ENCODE data around the gene CAND2.
"Not testable (repeated sequence)": the region's sequence is repeated elsewhere in the genome, so short reads cannot be mapped to it uniquely, and the experiment has no call there.

CAND2 gene

DNA sequence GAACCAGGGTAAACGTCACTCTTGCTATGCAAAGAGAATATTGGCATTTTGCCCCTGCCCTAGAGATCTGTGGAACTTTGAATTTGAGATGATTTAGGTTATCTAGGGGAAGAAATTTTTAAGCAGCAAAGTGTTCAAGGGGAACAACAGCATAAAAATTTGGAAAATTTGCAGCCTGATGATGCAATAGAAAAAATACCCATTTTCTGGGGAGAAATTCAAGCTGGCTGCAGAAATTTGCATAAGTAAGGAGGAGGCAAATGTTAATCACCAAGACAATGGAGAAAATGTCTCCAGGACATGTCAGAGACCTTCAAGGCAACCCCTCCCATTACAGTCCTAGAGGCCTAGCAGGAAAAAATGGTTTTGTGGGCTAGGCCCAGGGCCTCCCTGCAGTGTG, 49.3 kb downstream of the CAND2 start:
- in situ Hi-C loops (cut with HindIII; ENCODE audit: low sequenced_read_pairs) = no loop called here
- no peak for DNase-seq (ENCODE audit: low read depth)
- no peak overlapping the region for H3K4me3 ChIP-seq (ENCODE audit: low read depth, low read length)
- TF ChIP-seq, protein P1, sequence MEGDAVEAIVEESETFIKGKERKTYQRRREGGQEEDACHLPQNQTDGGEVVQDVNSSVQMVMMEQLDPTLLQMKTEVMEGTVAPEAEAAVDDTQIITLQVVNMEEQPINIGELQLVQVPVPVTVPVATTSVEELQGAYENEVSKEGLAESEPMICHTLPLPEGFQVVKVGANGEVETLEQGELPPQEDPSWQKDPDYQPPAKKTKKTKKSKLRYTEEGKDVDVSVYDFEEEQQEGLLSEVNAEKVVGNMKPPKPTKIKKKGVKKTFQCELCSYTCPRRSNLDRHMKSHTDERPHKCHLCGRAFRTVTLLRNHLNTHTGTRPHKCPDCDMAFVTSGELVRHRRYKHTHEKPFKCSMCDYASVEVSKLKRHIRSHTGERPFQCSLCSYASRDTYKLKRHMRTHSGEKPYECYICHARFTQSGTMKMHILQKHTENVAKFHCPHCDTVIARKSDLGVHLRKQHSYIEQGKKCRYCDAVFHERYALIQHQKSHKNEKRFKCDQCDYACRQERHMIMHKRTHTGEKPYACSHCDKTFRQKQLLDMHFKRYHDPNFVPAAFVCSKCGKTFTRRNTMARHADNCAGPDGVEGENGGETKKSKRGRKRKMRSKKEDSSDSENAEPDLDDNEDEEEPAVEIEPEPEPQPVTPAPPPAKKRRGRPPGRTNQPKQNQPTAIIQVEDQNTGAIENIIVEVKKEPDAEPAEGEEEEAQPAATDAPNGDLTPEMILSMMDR (IDR thresholded peaks at IDR 0.05; ENCODE audit: low read depth, low read length, missing control alignments) = no peak

DNA sequence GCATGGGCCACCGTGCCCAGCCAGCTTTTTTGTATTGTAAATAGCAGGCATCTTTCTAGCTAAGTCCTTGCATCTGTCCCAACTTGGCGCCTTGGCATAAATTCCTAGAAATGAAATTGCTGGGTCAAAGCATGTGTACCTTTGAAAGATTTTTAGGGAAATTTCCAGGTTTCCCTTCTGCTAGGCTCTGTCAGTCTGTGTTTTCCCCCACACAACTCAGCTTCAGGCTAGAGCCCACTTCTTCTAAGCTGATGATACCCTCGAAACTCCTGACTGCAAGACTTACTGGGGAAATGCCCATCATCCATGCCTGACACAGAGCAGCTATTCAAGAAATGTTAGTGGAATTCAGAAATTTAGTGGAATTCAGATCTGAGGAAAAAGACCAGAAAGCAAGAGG, 55.7 kb downstream of the CAND2 start:
- in situ Hi-C loops (cut with HindIII; ENCODE audit: low sequenced_read_pairs) = no loop called here
- TF ChIP-seq, protein P1 (IDR thresholded peaks at IDR 0.05; ENCODE audit: low read depth, low read length, missing control alignments) = no peak
- DNase-seq (ENCODE audit: low read depth) = no peak
- H3K4me3 ChIP-seq (ENCODE audit: low read depth, low read length) = no peak overlapping the region

DNA sequence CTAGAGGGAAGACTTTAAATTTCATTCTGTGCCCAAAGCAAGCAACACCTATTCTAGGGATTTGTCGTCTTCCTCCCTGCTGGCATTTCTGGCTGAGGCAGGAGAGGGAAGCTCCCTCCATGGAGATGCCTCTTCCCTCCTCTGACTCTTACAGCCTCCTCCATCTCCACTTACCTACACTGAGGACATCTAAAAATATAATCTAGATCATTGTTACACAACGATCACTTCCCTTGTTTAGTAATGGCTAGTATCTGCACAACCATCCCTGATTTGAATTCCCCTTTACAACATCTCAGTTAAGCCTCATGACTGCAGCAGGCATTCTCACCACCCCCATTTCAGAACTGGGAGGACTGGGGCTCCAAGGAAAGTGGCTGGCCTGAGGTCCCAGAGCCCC, 57.4 kb downstream of the CAND2 start:
- in situ Hi-C loops (cut with HindIII; ENCODE audit: low sequenced_read_pairs); H3K4me3 ChIP-seq (ENCODE audit: low read depth, low read length); DNase-seq (ENCODE audit: low read depth): not testable (repeated sequence)

DNA sequence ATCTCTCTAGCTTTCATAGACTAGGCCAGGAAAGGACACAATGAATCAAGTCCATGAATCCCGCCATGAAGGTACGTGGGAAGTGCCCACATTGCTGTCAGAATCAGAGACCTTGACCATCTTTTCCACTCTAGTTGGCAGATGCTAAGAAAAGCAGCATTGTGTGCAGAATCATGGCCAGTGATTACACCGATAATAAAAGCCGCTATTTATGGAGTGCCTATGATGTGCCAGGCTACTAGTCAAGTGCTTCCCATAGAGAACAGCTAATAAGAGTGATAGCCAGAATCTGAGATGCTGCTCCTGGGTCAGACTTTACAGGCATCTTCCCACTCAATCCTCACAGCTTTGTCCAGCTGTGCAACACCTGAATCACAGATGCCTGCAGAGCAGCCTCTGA, 58.1 kb downstream of the CAND2 start:
- TF ChIP-seq, protein P1 (IDR thresholded peaks at IDR 0.05; ENCODE audit: low read depth, low read length, missing control alignments) = no peak
- no peak overlapping the region for H3K4me3 ChIP-seq (ENCODE audit: low read depth, low read length)
- DNase-seq (ENCODE audit: low read depth) = no peak
- in situ Hi-C loops (cut with HindIII; ENCODE audit: low sequenced_read_pairs) = no loop called here

DNA sequence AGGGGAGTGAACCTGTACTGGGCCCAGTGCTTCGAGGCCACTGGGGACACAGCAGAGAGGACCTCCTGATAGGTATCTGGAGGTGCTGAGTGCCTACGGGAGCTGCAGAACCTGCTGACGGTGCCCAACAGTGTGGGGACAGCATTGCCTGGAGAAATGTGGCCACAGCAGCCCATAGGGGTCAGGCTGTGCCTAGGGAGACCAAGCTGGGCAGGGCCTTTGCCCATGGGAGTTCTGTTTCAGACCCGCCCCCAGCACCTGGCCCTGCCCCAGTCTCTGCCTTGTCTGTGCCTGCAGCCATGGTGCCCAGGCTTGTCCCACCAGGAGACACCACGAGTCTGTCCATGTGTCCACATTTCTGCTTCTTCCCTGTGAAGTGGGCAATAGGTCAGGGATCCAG, 60.1 kb downstream of the CAND2 start:
- no peak overlapping the region for H3K4me3 ChIP-seq (ENCODE audit: low read depth, low read length)
- in situ Hi-C loops (cut with HindIII; ENCODE audit: low sequenced_read_pairs) = no loop called here
- TF ChIP-seq, protein P1 (IDR thresholded peaks at IDR 0.05; ENCODE audit: low read depth, low read length, missing control alignments) = no peak
- DNase-seq (ENCODE audit: low read depth) = no peak

DNA sequence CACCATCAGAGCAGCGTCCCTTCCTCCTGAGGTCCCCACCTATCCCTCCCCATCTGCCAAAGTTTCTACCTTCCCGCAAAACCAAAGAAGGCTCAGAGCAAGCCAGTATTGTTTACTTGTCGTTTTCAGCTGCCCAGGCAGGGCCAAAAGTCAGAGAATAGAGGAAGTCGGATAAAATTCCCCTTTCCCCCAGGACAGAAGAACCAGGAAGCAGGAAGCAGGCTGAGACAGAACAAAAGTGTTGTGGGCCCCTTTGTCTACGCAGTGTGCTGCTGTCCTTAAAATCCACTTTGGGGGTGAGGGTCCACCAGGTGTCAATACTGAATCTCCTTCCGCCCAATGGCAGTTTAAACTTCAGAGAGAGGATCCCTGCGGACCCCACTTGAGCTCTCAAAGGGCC, 63.4 kb downstream of the CAND2 start:
- in situ Hi-C loops (cut with HindIII; ENCODE audit: low sequenced_read_pairs) = no loop called here
- no peak overlapping the region for H3K4me3 ChIP-seq (ENCODE audit: low read depth, low read length)
- DNase-seq (ENCODE audit: low read depth) = no peak
- TF ChIP-seq, protein P1 (IDR thresholded peaks at IDR 0.05; ENCODE audit: low read depth, low read length, missing control alignments) = no peak

DNA sequence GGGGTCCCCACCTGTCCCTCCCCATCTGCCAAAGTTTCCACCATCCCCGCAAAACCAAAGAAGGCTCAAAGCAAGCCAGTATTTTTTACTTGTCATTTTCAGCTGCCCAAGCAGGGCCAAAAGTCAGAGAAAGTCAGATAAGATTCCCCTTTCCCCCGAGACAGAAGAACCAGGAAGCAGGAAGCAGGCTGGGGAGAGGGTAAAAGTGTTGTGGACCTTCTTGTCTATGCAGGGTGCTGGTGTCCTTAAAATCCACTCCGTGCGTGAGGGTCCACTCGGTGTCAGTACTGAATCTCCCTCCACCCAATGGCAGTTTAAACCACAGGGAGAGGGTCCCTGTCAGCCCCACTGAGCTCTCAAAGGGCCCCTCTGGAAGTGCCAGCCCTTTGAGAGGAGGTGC, 65.1 kb downstream of the CAND2 start:
- TF ChIP-seq, protein P1 (IDR thresholded peaks at IDR 0.05; ENCODE audit: low read depth, low read length, missing control alignments) = no peak
- H3K4me3 ChIP-seq (ENCODE audit: low read depth, low read length) = no peak overlapping the region
- in situ Hi-C loops (cut with HindIII; ENCODE audit: low sequenced_read_pairs) = no loop called here
- DNase-seq (ENCODE audit: low read depth) = no peak

All from astrocyte of the cerebellum (primary cell).